Type B pancreatic cell (in vitro differentiated cells): ENCODE results near the gene CENPE. TPM values are rescaled to one million over a fixed set of nuclear protein-coding genes. Genes with fewer than 3 reads are reported as not detected.
"Not testable (repeated sequence)": the region's sequence is repeated elsewhere in the genome, so short reads cannot be mapped to it uniquely, and the experiment has no call there.

Source experiments
- DNase-seq: peaks from one replicate; pipeline ENCODE4 v3.0.0; 2021; ENCODE audit warnings: mixed read lengths; ENCODE audit not compliant: unreplicated experiment; ENCODE audit errors: extremely low spot score
- H3K27ac Mint-ChIP-seq: 2 replicates; pipeline ENCODE4 v1.8.0; 2021; ENCODE audit warnings: mild to moderate bottlenecking, mixed read lengths
- H3K27me3 Mint-ChIP-seq: 2 replicates; pipeline ENCODE4 v1.8.0; 2021; ENCODE audit warnings: mixed read lengths
- H3K36me3 Mint-ChIP-seq: 2 replicates; pipeline ENCODE4 v1.8.0; 2021; ENCODE audit warnings: mixed read lengths
- H3K4me1 Mint-ChIP-seq: one replicate; pipeline ENCODE4 v1.8.0; 2021; ENCODE audit warnings: mixed read lengths; ENCODE audit not compliant: unreplicated experiment
- H3K4me3 Mint-ChIP-seq: 2 replicates; pipeline ENCODE4 v1.8.0; 2021; ENCODE audit warnings: mild to moderate bottlenecking, mixed read lengths
- H3K9me3 Mint-ChIP-seq: 2 replicates; pipeline ENCODE4 v1.8.0; 2021; ENCODE audit warnings: mixed read lengths
- CTCF ChIP-seq: fragments of 200-600 bp; sonication (generic); conservative IDR thresholded peaks from 2 replicates; pipeline ENCODE4 v1.5.0; 2021; ENCODE audit warnings: antibody characterized with exemption, mild to moderate bottlenecking
- total RNA-seq: library from RNA; stranded (reverse); gene quantifications from 2 replicates; pipeline ENCODE4 v1.2.1, GENCODE V29; 2021; ENCODE audit warnings: low replicate concordance

The CENPE gene
- total RNA-seq, 1 donor from 2014 or later = 46.5 TPM

GRCh38 chr4:103171006-103171405 is 27.1 kb downstream of the CENPE start:
- Mint-ChIP-seq H3K27ac (no peak overlapping the region), H3K27me3 (no peaks in the 10 kb centered on the region), H3K4me3 (no peak overlapping the region), H3K9me3 (peaks cover 7% of the 10 kb centered on the region), H3K4me1 (no peaks in the 10 kb centered on the region), H3K36me3 (peaks cover 41% of the 10 kb centered on the region)
- no peak for TF ChIP-seq CTCF
- no peak for DNase-seq

GRCh38 chr4:103169750-103170149 is 28.4 kb downstream of the CENPE start:
- peaks cover 41% of the 10 kb centered on the region for H3K36me3 Mint-ChIP-seq
- not testable (repeated sequence) for H3K27me3 Mint-ChIP-seq, H3K9me3 Mint-ChIP-seq

GRCh38 chr4:103168993-103169392 is 29.1 kb downstream of the CENPE start:
- DNase-seq = no peak
- Mint-ChIP-seq H3K27ac (no peak overlapping the region), H3K4me3 (no peak overlapping the region), H3K36me3 (peaks cover 38% of the 10 kb centered on the region), H3K4me1 (no peaks in the 10 kb centered on the region), H3K9me3 (peaks cover 7% of the 10 kb centered on the region), H3K27me3 (no peaks in the 10 kb centered on the region)
- no peak for TF ChIP-seq CTCF

More at GRCh38 chr4:103169750-103170149, 28.4 kb downstream of the CENPE start:
- not testable (repeated sequence) for H3K4me3 Mint-ChIP-seq, DNase-seq, H3K27ac Mint-ChIP-seq, H3K4me1 Mint-ChIP-seq

GRCh38 chr4:103162176-103162575 is 36.0 kb downstream of the CENPE start:
- no peak for TF ChIP-seq CTCF
- Mint-ChIP-seq H3K4me1 (no peaks in the 10 kb centered on the region), H3K4me3 (no peak overlapping the region), H3K27ac (no peak overlapping the region), H3K36me3 (peaks cover 3% of the 10 kb centered on the region), H3K27me3 (no peaks in the 10 kb centered on the region), H3K9me3 (no peaks in the 10 kb centered on the region)
- no peak for DNase-seq

GRCh38 chr4:103158760-103159159 is 39.4 kb downstream of the CENPE start:
- no peak for TF ChIP-seq CTCF
- no peak for DNase-seq

GRCh38 chr4:103156106-103156505 is 42.0 kb downstream of the CENPE start:
- no peak for TF ChIP-seq CTCF
- Mint-ChIP-seq H3K27me3 (no peaks in the 10 kb centered on the region), H3K4me3 (no peak overlapping the region), H3K36me3 (peaks cover 24% of the 10 kb centered on the region), H3K9me3 (no peaks in the 10 kb centered on the region), H3K27ac (no peak overlapping the region), H3K4me1 (no peaks in the 10 kb centered on the region)
- no peak for DNase-seq

More at GRCh38 chr4:103158760-103159159, 39.4 kb downstream of the CENPE start:
- Mint-ChIP-seq H3K36me3 (peaks cover 19% of the 10 kb centered on the region), H3K4me1 (no peaks in the 10 kb centered on the region), H3K27me3 (no peaks in the 10 kb centered on the region), H3K27ac (no peak overlapping the region), H3K9me3 (no peaks in the 10 kb centered on the region), H3K4me3 (no peak overlapping the region)
